CD14-positive monocyte (primary cell): ENCODE results near the gene PGBD1. TPM values are rescaled to one million over a fixed set of nuclear protein-coding genes. Genes with fewer than 3 reads are reported as not detected.

Experiments used
- DNase-seq, 3 donors: peaks; one replicate each; pipeline ENCODE4 v3.0.0-alpha.2; 2011 to 2022
- H2AFZ ChIP-seq: 2 replicates; pipeline ENCODE4 v1.6.0; 2012; ENCODE audit warnings: mild to moderate bottlenecking, low read depth, low read length, inconsistent platforms; ENCODE audit not compliant: insufficient read depth, poor library complexity, severe bottlenecking
- H3K27ac ChIP-seq, 2 donors: 1 replicate in 1 of 2; 2 replicates in 1 of 2; pipeline ENCODE4 v1.5.1; 2012 to 2013; ENCODE audit warnings: low read length in 2 of 2, control low read depth in 1 of 2, inconsistent platforms in 1 of 2, low read depth in 1 of 2, mild to moderate bottlenecking in 1 of 2
- H3K27me3 ChIP-seq, 2 donors: one replicate each; pipeline versions ENCODE4 v1.6.0 to v1.6.1; 2011 to 2013; ENCODE audit warnings: low read length in 2 of 2; ENCODE audit not compliant: control insufficient read depth in 2 of 2, insufficient read depth in 2 of 2
- H3K36me3 ChIP-seq, 2 donors: replicated peaks in 1 of 2; 1 replicate in 1 of 2; 2 replicates in 1 of 2; pipeline versions ENCODE4 v1.5.1 to v1.6.1; 2012 to 2013; ENCODE audit warnings: low read length in 2 of 2, control low read depth in 1 of 2, inconsistent platforms in 1 of 2, mild to moderate bottlenecking in 1 of 2; ENCODE audit not compliant: insufficient read depth in 2 of 2, control insufficient read depth in 1 of 2
- H3K4me1 ChIP-seq, 2 donors: 1 replicate in 1 of 2; 2 replicates in 1 of 2; pipeline versions ENCODE4 v1.5.1 to v1.6.1; 2012 to 2013; ENCODE audit warnings: low read length in 2 of 2, control low read depth in 1 of 2, inconsistent platforms in 1 of 2, mild to moderate bottlenecking in 1 of 2, moderate library complexity in 1 of 2; ENCODE audit not compliant: insufficient read depth in 2 of 2, control insufficient read depth in 1 of 2
- H3K4me2 ChIP-seq: replicated peaks from 2 replicates; pipeline ENCODE3; 2012; ENCODE audit warnings: low read length, moderate library complexity, mild to moderate bottlenecking; ENCODE audit not compliant: poor library complexity, severe bottlenecking; ENCODE audit errors: extremely low read depth
- H3K4me3 ChIP-seq, 3 experiments: fragments of 200-600 bp in 1 of 3; sonication (generic) in 1 of 3; replicated peaks in 1 of 3; 1 replicate in 2 of 3; 2 replicates in 1 of 3; pipeline ENCODE4 v1.5.1; 2011 to 2013; ENCODE audit warnings: low read length in 3 of 3, mild to moderate bottlenecking in 3 of 3, control low read depth in 2 of 3, low read depth in 2 of 3, inconsistent platforms in 1 of 3, moderate library complexity in 1 of 3
- H3K79me2 ChIP-seq: 2 replicates; pipeline ENCODE4 v1.6.0; 2012; ENCODE audit warnings: mild to moderate bottlenecking, control low read depth, inconsistent platforms, low read length, moderate library complexity; ENCODE audit not compliant: insufficient read depth
- H3K9ac ChIP-seq: 2 replicates; pipeline ENCODE4 v1.6.0; 2017; ENCODE audit warnings: low read length, mild to moderate bottlenecking; ENCODE audit not compliant: insufficient read depth, poor library complexity, severe bottlenecking
- H3K9me3 ChIP-seq, 2 donors: replicated peaks in 1 of 2; 1 replicate in 1 of 2; 2 replicates in 1 of 2; pipeline versions ENCODE4 v1.5.1 to v1.6.1; 2012 to 2013; ENCODE audit warnings: low read length in 2 of 2, control low read depth in 1 of 2; ENCODE audit not compliant: control insufficient read depth in 1 of 2, insufficient read depth in 1 of 2
- H4K20me1 ChIP-seq: 2 replicates; pipeline ENCODE4 v1.6.0; 2012; ENCODE audit warnings: mild to moderate bottlenecking, low read length, control low read depth, moderate library complexity; ENCODE audit not compliant: insufficient read depth
- H3K27ac Mint-ChIP-seq, 7 donors: one replicate each; pipeline ENCODE4 v1.8.0; 2020; ENCODE audit warnings: mild to moderate bottlenecking in 7 of 7, mixed read lengths in 7 of 7, moderate library complexity in 6 of 7, inconsistent platforms in 2 of 7
- H3K27me3 Mint-ChIP-seq, 3 donors: one replicate each; pipeline ENCODE4 v1.8.0; 2021 to 2022; ENCODE audit warnings: low read depth in 3 of 3, mild to moderate bottlenecking in 3 of 3, mixed read lengths in 3 of 3, moderate library complexity in 3 of 3, inconsistent platforms in 1 of 3
- H3K36me3 Mint-ChIP-seq, 2 donors: one replicate each; pipeline ENCODE4 v1.8.0; 2020; ENCODE audit warnings: mixed read lengths in 2 of 2, inconsistent platforms in 1 of 2, mild to moderate bottlenecking in 1 of 2
- H3K4me1 Mint-ChIP-seq: one replicate; pipeline ENCODE4 v1.8.0; 2020; ENCODE audit warnings: mild to moderate bottlenecking, mixed read lengths
- H3K4me3 Mint-ChIP-seq, 2 donors: one replicate each; pipeline ENCODE4 v1.8.0; 2020; ENCODE audit warnings: mild to moderate bottlenecking in 2 of 2, mixed read lengths in 2 of 2, moderate library complexity in 1 of 2
- H3K9me3 Mint-ChIP-seq, 7 donors: one replicate each; pipeline ENCODE4 v1.8.0; 2020 to 2022; ENCODE audit warnings: mixed read lengths in 7 of 7, mild to moderate bottlenecking in 6 of 7, moderate library complexity in 6 of 7, inconsistent platforms in 2 of 7
- CTCF ChIP-seq: fragments of 200-600 bp; IDR thresholded peaks from one replicate; pipeline ENCODE4 v1.8.0; 2022; ENCODE audit warnings: antibody characterized with exemption, mild to moderate bottlenecking
- WGBS: methylation state at CpG from one replicate; pipeline ENCODE4 v1.1.5; 2013; ENCODE audit warnings: missing lambda C conversion rate; ENCODE audit not compliant: insufficient coverage; 5-methylcytosine and 5-hydroxymethylcytosine counted together
- intact Hi-C, 2 donors: fragments of 100-400 bp; cut with micrococcal nuclease; formaldehyde crosslinking; loops; one replicate each; pipeline versions ENCODE4 v1.15.0 to v1.15.1; 2023
- polyA plus RNA-seq, 3 donors: library from polyadenylated mRNA; depleted of rRNA in 1 of 3; unstranded in 2 of 3; stranded (reverse) in 1 of 3; fragments of 300-500 nt in 2 of 3; fragments of >200 nt in 1 of 3; fragmentation: Illumina TruSeq in 2 of 3; gene quantifications; 1 replicate in 2 of 3; 2 replicates in 1 of 3; pipeline ENCODE4 v1.2.3, GENCODE V29; 2012 to 2021

PGBD1 gene
- polyA plus RNA-seq, 3 donors: 0.15 to 0.36 (median 0.17) TPM

- no peak overlapping the region for H3K27ac ChIP-seq
- no peaks in the 10 kb centered on the region for H3K4me1 Mint-ChIP-seq
- TF ChIP-seq CTCF: no peak
- no peak overlapping the region for H3K4me3 Mint-ChIP-seq
- H3K9me3 ChIP-seq: peaks cover 0 to 4% of the 10 kb centered on the region in 2 donors
- no peaks in the 10 kb centered on the region for H3K27me3 ChIP-seq
- no peak overlapping the region for H3K4me3 ChIP-seq
- H3K27ac Mint-ChIP-seq: peak overlapping the region in 1 of 7 donors; percentile 47
- intact Hi-C loops: no loop called here
- no peak overlapping the region for H3K9ac ChIP-seq
- DNase-seq: no peak
- H3K4me1 ChIP-seq: no peaks in the 10 kb centered on the region
- H3K36me3 ChIP-seq: no peaks in the 10 kb centered on the region
- H3K9me3 Mint-ChIP-seq: peaks cover 3 to 16% (median 7%) of the 10 kb centered on the region in 7 donors
- WGBS: 87% methylated on average over 7 of the region's 9 CpGs
- H2AFZ ChIP-seq: no peak overlapping the region
- H3K27me3 Mint-ChIP-seq: no peaks in the 10 kb centered on the region
- no peaks in the 10 kb centered on the region for H3K36me3 Mint-ChIP-seq
- H3K4me2 ChIP-seq: no peak overlapping the region
- H4K20me1 ChIP-seq: no peaks in the 10 kb centered on the region
- H3K79me2 ChIP-seq: no peaks in the 10 kb centered on the region
Observed at GRCh38 chr6:28311139-28311823, 29.9 kb downstream of the PGBD1 start.

DNA sequence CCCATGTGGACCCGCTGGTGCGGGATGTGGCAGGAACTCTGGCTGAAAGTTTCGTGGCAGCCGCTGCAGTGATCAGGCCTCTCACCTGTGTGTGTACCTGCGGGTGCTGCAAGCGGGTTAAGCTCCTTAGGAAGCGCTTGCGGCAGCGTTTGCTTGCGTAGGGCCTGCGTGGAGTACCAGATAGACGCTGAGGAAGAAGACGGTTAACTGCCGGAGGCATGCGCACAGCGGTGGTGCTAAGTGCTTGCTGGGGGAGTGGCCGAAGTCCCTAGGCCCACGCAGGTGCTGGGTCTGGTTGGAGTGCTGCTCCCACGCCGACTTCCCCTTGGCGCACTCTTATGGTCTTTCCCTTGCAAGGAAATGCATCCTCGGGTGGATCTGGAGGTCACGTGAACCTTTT lies 31.6 kb downstream of the PGBD1 start:
- no peaks in the 10 kb centered on the region for H3K36me3 ChIP-seq
- no peaks in the 10 kb centered on the region for H3K4me1 Mint-ChIP-seq
- H3K9me3 ChIP-seq: peaks cover 0 to 4% of the 10 kb centered on the region in 2 donors
- no peaks in the 10 kb centered on the region for H3K27me3 Mint-ChIP-seq
- no peak overlapping the region for H3K4me3 ChIP-seq
- 94% methylated on average over 22 of the region's 23 CpGs for WGBS
- peaks cover 2 to 9% (median 4%) of the 10 kb centered on the region in 7 donors for H3K9me3 Mint-ChIP-seq
- H3K27ac ChIP-seq: no peak overlapping the region
- intact Hi-C loops: no loop called here
- H3K9ac ChIP-seq: no peak overlapping the region
- H3K4me1 ChIP-seq: no peaks in the 10 kb centered on the region
- H3K4me3 Mint-ChIP-seq: no peak overlapping the region
- no peaks in the 10 kb centered on the region for H3K36me3 Mint-ChIP-seq
- no peak overlapping the region for H2AFZ ChIP-seq
- no peak overlapping the region for H3K27ac Mint-ChIP-seq
- no peak overlapping the region for H3K4me2 ChIP-seq
- no peak for TF ChIP-seq CTCF
- H3K27me3 ChIP-seq: no peaks in the 10 kb centered on the region
- no peak for DNase-seq
- no peaks in the 10 kb centered on the region for H3K79me2 ChIP-seq
- no peaks in the 10 kb centered on the region for H4K20me1 ChIP-seq
